Muscle of leg (tissue), 11 donors: Measurements from ENCODE around the gene PRICKLE3. TPM values are rescaled to one million over a fixed set of nuclear protein-coding genes. Genes with fewer than 3 reads are reported as not detected.
"Not testable (repeated sequence)": the region's sequence is repeated elsewhere in the genome, so short reads cannot be mapped to it uniquely, and the experiment has no call there.

Source experiments
- DNase-seq: peaks from one replicate; pipeline ENCODE4 v3.0.0; 2013
- H3K27ac ChIP-seq: one replicate; pipeline ENCODE4 v1.5.1; 2013; ENCODE audit warnings: mild to moderate bottlenecking, low read length, control low read depth
- H3K27me3 ChIP-seq: one replicate; pipeline ENCODE4 v1.6.1; 2013; ENCODE audit warnings: low read length; ENCODE audit not compliant: control insufficient read depth, insufficient read depth
- H3K36me3 ChIP-seq: one replicate; pipeline ENCODE4 v1.6.1; 2013; ENCODE audit warnings: low read length; ENCODE audit not compliant: control insufficient read depth, insufficient read depth
- H3K4me1 ChIP-seq: one replicate; pipeline ENCODE4 v1.6.1; 2013; ENCODE audit warnings: low read length; ENCODE audit not compliant: control insufficient read depth, insufficient read depth
- H3K4me3 ChIP-seq: one replicate; pipeline ENCODE4 v1.5.1; 2013; ENCODE audit warnings: low read length, control low read depth
- H3K9me3 ChIP-seq: replicated peaks from 2 replicates; pipeline ENCODE4 v1.6.1; 2013; ENCODE audit warnings: low read depth, low read length; ENCODE audit not compliant: control insufficient read depth
- WGBS: methylation state at CpG from one replicate; pipeline ENCODE4 v1.1.5; 2013; ENCODE audit warnings: missing lambda C conversion rate; ENCODE audit not compliant: insufficient coverage; 5-methylcytosine and 5-hydroxymethylcytosine counted together
- polyA plus RNA-seq, 8 donors: library from polyadenylated mRNA; unstranded; fragments of 120-200 nt; gene quantifications; one replicate each; pipeline versions ENCODE4 v1.2.1 to v1.2.3, GENCODE V29; 2013; ENCODE audit warnings: inconsistent platforms in 1 of 8, low replicate concordance in 1 of 8; ENCODE audit not compliant: insufficient read length in 8 of 8, insufficient read depth in 1 of 8
- total RNA-seq: library from RNA; stranded (reverse); fragments of 120-200 nt; gene quantifications from one replicate; pipeline ENCODE4 v1.2.4, GENCODE V29; 2013

Gene PRICKLE3
- total and polyA plus RNA-seq, 9 donors = 1.9 to 5.3 (median 3.7) TPM

GRCh38 chrX:49147282-49147681, 38.9 kb downstream of the PRICKLE3 start:
- Histone ChIP-seq H3K36me3 (no peaks in the 10 kb centered on the region), H3K27ac (no peak overlapping the region), H3K27me3 (no peaks in the 10 kb centered on the region), H3K9me3 (no peaks in the 10 kb centered on the region), H3K4me1 (no peaks in the 10 kb centered on the region), H3K4me3 (no peak overlapping the region)
- WGBS = 73% methylated on average over 3 of the region's 8 CpGs
- no peak for DNase-seq

- H3K4me1 ChIP-seq, H3K27ac ChIP-seq, H3K36me3 ChIP-seq, H3K4me3 ChIP-seq, DNase-seq, H3K27me3 ChIP-seq: not testable (repeated sequence)
- 80% methylated on average over 2 of the region's 7 CpGs for WGBS
- H3K9me3 ChIP-seq = peaks cover 24% of the 10 kb centered on the region
Measured at GRCh38 chrX:49143154-49143553, 43.0 kb downstream of the PRICKLE3 start.

GRCh38 chrX:49142264-49142663, 43.9 kb downstream of the PRICKLE3 start:
- H3K4me1 ChIP-seq, H3K4me3 ChIP-seq, DNase-seq, H3K27me3 ChIP-seq, H3K27ac ChIP-seq, H3K36me3 ChIP-seq: not testable (repeated sequence)
- H3K9me3 ChIP-seq = peaks cover 24% of the 10 kb centered on the region
- WGBS = no CpG with 5 or more reads among the region's 9 CpGs

- Histone ChIP-seq H3K36me3 (no peaks in the 10 kb centered on the region), H3K4me1 (no peaks in the 10 kb centered on the region), H3K27ac (no peak overlapping the region), H3K4me3 (no peak overlapping the region), H3K9me3 (peaks cover 24% of the 10 kb centered on the region), H3K27me3 (no peaks in the 10 kb centered on the region)
- WGBS = 70% methylated on average over 1 of the region's 4 CpGs
- no peak for DNase-seq
Measured at GRCh38 chrX:49139713-49140112, 46.5 kb downstream of the PRICKLE3 start.

- Histone ChIP-seq H3K4me1 (no peaks in the 10 kb centered on the region), H3K9me3 (peaks cover 24% of the 10 kb centered on the region), H3K4me3 (no peak overlapping the region), H3K27me3 (no peaks in the 10 kb centered on the region), H3K27ac (no peak overlapping the region), H3K36me3 (no peaks in the 10 kb centered on the region)
- no peak for DNase-seq
- WGBS = 80% methylated on average over 1 of the region's 1 CpG
Measured at GRCh38 chrX:49137492-49137891, 48.7 kb downstream of the PRICKLE3 start.

- H3K4me1 ChIP-seq = no peaks in the 10 kb centered on the region
- no peak overlapping the region for H3K27ac ChIP-seq
- H3K4me3 ChIP-seq = no peak overlapping the region
- DNase-seq = no peak
- H3K36me3 ChIP-seq = no peaks in the 10 kb centered on the region
- no peaks in the 10 kb centered on the region for H3K27me3 ChIP-seq
- peaks cover under 1% of the 10 kb centered on the region for H3K9me3 ChIP-seq
- WGBS = no CpG with 5 or more reads among the region's 1 CpG
Measured at GRCh38 chrX:49133759-49134158, 52.4 kb downstream of the PRICKLE3 start.

- H3K36me3 ChIP-seq, H3K27me3 ChIP-seq, H3K4me1 ChIP-seq, H3K4me3 ChIP-seq, H3K9me3 ChIP-seq, H3K27ac ChIP-seq, DNase-seq: not testable (repeated sequence)
- WGBS = 94% methylated on average over 5 of the region's 7 CpGs
Measured at GRCh38 chrX:49132275-49132674, 53.9 kb downstream of the PRICKLE3 start.

- Histone ChIP-seq H3K36me3 (no peaks in the 10 kb centered on the region), H3K27ac (no peak overlapping the region), H3K27me3 (no peaks in the 10 kb centered on the region), H3K4me3 (no peak overlapping the region), H3K9me3 (no peaks in the 10 kb centered on the region), H3K4me1 (no peaks in the 10 kb centered on the region)
- no peak for DNase-seq
- WGBS = no CpG with 5 or more reads among the region's 4 CpGs
Measured at GRCh38 chrX:49129427-49129826, 56.7 kb downstream of the PRICKLE3 start.

- not testable (repeated sequence) for H3K36me3 ChIP-seq, H3K4me3 ChIP-seq, DNase-seq, H3K9me3 ChIP-seq, H3K27ac ChIP-seq, H3K4me1 ChIP-seq, H3K27me3 ChIP-seq
- WGBS = 80% methylated on average over 2 of the region's 13 CpGs
Measured at GRCh38 chrX:49127742-49128258, 58.4 kb downstream of the PRICKLE3 start.
